Anterior cingulate cortex (tissue), 58 donors: Measurements from ENCODE around the gene CAMK1D.
"Not testable (repeated sequence)": the region's sequence is repeated elsewhere in the genome, so short reads cannot be mapped to it uniquely, and the experiment has no call there.

ENCODE experiments used
- DNase-seq, 58 donors: peaks; one replicate each; lab custom pipeline; 2025; lab: John Stamatoyannopoulos, UW

CAMK1D gene

DNA sequence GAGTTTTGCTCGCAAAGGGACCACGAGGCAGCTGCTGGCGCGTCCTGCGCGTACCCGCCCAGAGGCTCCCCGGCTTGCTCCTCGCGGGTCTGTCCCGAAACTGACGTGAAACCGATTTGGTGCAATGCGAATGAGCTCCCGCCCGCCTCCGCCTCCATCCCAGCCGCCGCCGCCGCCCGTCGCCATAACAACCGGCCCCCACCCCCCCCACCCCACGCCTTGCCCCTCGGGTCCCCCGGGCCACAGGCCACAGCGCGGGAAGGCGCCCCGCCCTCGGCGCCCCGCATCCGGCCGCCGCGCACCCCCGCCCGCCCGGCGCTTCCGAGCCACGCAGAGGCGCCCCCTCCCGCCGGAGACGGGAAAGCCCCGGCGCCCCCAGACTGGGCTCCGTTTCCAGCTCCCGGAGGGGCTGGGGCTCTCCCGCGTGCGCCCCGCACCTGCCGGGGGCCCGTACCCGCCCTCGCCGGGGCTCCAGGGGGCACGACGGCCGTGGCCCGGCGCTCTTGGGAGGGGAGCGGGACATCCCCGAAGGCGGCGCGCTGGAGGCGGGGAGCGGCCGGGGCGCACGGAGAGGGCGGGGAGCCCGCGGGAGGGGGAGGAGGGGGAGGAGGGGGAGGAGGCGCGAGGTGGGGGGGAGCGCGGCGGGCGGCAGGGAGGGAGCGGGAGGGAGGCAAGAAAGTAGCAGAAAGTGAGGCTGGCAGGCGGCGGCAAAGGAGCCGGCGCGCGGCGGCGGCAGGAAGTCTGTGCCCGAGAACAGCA lies at the start of gene CAMK1D:
Gene CAMK1D, plus strand, starts transcription at position 678 of the 759 bp plus-strand sequence.
- DNase-seq: peak in 53 of 58 donors; percentile 26 to 82 (median 66)

DNA sequence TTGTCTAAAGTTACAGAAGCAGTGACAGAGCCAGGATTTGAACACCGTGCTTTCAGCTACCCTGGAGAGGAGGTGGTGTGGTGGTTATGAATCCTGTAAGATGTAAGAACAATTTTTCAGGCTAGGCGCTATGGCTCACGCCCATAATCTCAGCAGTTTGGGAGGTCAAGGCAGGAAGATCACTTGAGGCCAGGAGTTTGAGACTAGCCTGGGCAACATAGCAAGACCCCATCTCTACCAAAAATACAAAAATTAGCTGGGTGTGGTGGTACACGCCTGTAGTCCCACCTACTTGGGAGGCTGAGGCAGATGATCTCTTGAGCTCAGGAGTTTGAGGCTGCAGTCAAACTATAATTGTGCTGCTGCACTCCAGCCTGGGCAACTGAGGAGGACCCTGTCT lies 48.3 kb upstream of the CAMK1D start:
- not testable (repeated sequence) for DNase-seq

DNA sequence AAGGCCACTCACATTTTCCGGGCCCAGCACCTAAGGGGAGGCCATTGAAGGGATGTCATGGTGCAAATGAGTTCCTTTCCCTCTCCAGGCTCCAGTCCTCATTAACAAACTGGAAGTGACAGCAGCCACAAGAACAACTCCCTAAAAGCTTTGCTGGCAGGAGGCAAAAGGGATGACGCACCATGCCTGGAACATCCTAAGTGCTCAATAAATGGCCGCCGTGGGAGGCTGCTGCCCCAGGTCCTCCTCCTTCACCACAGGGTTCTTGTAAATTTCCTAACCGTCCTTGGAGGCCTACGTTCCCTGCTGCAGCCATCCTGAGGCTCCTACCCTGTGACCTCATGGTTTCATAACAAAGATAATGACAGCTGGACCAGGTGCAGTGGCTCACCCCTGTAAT lies 41.3 kb upstream of the CAMK1D start:
- no peak for DNase-seq

DNA sequence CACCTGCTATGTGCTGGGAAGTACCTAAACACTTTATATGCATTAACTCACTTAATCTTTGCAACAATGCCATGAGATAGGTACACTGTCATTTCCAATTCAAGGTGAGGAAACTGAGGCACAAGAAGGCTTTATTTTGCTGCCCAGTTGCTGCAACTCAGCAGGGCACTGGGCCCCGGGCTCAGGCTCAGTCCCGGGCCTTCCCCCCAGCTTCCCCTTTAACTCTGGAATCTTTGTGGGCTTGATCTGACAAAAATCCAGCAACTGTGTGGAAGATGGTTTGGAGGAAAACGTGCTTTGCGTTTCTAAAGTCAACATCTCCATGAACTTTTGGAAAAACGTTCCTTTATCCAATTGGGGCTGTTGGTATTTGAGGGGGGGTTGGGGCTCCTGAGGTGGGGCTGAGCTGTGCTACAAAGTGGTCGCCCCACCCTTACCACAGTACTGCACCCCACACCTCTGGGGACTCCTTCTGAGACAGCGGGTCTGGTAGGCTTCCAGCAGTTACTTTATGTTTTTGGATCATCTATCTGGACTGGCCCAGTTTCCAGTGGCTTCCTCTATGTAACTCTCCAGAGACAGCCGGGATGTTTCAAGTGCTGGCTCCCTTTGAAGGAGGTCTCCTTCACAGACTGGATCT lies 40.5 kb upstream of the CAMK1D start:
- no peak for DNase-seq

DNA sequence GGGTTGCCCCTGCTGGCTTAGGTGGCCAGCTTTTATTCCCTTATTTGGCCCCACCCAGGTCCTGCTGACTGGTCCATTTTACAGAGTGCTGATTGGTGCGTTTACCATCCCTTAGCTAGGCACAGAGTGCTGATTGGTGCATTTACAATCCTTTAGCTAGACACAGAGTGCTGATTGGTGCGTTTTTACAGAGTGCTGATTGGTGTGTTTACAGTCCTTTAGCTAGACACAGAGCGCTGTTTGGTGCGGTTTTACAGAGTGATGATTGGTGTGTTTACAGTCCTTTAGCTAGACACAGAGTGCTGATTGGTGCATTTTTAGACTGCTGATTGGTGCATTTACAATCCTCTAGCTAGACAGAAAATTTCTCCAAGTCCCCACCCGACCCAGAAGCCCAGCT lies 39.6 kb upstream of the CAMK1D start:
- not testable (repeated sequence) for DNase-seq

DNA sequence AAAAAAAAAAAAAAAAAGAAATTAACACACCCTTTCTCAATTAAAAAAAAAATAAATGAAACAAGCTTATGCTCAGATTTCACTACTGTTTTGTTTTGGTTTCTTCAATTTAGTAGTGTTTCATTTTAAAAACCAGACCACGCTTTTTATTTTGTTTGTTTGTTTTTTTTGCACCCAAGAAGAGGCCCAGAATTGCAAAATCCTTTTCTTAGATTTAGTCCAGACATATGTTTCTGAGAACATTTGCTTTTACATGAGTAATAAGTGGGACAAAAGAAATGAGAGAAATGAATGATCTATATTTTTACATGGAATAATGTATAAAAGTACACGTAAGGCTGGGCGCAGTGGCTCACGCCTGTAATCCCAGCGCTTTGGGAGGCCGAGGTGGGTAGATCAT lies 34.5 kb upstream of the CAMK1D start:
- no peak for DNase-seq

DNA sequence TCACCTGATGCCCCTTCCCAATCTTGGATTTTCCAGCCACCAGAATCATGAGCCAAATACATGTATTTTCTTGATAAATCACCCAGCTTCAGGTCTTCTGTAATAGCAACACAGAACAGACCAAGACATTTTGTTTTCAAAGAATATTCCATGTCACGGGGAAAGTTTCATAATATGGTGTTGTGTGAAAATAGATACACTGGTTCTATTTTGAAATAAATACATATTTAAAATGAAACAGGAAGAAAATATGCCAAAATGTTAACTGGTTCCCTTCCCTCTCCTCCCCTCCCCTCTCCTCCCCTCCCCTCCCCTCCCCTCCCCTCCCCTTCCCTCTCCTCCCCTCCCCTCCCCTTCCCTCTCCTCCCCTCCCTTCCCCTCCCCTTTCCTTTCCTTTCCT lies 30.3 kb upstream of the CAMK1D start:
- no peak for DNase-seq

DNA sequence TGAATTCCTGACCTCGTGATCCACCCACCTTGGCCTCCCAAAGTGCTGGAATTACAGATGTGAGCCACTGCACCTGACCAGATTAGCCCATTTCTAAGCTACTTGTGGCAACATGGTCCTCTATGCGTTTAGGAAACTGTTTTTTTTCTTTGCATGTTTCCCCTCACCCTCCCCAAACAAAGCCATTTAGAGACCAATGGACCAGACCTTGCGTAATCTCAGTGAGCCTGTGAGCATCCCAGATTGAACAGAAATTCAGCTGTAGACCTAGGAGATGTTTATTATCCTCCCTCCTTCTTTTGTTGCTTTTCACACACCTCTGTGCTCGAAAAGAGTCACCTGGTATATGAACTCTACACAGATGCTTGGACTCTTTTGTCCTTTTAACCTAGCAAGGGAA lies 28.5 kb upstream of the CAMK1D start:
- no peak for DNase-seq

DNA sequence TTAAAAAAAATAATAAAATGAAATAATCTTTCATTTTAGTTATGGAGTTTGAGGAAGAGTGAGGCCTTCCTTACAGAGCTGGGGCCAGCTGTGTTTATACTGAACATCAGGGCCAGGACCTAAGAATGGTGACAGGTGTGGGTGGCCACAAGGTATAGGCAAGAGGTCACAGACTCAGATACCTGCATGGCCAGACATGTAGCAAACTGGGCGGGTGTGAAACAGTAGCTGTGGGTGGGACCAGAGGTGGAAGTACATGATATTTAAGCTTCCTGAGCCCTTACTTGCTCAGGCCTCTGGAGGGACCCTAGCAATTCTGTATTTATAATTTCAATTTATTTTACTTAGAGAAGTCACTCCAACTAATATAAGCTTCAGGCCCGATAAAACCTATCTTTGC lies 27.7 kb upstream of the CAMK1D start:
- DNase-seq: no peak

DNA sequence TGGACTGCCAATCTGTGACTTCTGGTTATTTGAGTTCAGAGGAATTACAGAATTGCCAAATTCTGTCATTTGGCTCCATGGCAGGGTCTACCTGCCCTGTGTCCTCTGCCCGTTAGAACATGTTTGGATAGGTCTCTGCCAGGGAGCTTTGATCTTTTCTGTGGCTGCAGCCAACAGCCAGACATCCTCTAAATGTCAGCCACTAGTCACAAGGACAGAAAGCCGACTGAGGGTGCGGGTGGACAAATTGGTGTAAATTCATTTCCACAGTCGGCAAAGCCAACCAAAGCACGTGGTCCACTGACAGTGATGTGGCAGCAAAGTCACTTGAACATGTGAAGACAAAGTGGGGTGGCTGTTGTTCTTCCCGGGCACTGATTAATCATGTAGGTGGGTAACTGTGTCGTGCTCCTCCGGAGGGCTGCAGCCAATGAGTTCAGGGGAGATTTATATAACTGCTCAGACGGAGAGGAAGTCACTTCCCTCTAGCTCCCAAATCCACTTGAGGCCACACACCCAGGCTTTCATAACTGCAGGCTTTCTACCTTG lies 26.7 kb upstream of the CAMK1D start:
- peak in 3 of 58 donors; percentile 10 to 41 (median 22) for DNase-seq

DNA sequence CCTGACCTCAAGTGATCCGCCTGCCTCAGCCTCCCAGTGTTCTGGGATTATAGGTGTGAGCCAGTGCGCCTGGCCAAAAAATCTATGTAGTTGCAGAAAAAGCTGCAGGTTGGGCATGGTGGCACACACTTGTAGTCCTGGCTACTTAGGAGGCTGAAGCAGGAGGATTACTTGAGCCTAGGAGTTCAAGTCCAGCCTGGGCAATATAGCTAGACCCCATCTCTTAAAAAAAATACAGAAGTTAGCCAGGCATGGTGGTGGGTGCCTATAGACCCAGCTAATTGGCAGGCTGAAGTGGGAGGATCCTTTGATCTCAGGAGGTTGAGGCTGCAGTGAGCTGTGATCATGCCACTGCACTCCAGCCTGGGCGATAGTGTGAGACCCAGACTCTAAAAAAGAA lies 24.8 kb upstream of the CAMK1D start:
- DNase-seq: no peak

DNA sequence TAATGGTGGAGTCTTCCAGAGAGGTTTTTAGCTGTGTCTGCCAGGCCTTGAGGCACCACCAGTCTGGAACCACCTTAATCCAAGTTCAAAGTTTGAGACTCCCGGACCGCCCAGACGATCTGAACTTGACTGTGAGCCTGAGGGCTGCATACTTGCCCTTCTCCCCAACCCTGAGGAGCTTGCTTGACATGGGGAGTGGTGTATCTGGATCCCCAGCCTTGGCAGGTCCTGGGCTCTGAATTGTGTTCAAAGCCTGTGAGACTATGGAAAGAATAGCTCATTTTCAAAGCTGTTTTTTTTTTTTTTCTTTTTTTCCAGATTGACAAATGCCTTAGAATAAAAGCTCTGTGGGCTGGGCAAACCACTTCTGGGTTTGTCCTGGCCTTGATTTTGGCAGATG lies 22.3 kb upstream of the CAMK1D start:
- no peak for DNase-seq

DNA sequence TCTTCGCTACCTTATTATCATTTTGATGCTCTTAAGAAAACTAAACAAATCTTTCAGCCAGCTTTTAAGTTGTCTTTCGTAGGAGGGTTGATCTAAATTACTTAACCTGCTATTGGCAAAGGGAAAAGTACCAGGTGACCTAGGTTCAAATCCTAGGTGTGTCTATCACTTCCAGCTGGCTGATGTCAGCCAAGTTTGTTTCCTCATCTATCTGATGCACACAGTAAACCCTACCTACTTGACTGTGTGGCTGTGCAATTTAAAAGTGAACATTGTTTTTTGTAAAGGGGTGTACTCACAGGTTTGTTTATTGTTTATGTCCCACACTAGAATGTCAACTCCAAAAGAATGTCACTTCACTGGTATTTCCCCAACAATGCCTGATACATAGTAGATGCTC lies 21.9 kb upstream of the CAMK1D start:
- DNase-seq: no peak

DNA sequence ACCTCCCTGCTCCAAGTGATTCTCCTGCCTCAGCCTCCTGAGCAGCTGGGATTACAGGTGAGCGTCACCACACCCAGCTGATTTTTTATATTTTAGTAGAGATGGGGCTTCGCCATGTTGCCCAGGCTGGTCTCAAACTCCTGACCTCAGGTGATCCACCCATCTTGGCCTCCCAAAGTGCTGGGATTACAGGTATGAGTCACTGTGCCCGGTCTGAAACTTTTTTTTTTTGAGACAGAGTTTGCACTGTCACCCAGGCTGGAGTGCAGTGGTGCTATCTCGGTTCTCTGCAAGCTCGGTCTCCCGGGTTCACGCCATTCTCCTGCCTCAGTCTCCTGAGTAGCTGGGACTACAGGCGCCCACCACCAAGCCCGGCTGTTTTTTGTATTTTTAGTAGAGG lies 21.0 kb upstream of the CAMK1D start:
- not testable (repeated sequence) for DNase-seq

DNA sequence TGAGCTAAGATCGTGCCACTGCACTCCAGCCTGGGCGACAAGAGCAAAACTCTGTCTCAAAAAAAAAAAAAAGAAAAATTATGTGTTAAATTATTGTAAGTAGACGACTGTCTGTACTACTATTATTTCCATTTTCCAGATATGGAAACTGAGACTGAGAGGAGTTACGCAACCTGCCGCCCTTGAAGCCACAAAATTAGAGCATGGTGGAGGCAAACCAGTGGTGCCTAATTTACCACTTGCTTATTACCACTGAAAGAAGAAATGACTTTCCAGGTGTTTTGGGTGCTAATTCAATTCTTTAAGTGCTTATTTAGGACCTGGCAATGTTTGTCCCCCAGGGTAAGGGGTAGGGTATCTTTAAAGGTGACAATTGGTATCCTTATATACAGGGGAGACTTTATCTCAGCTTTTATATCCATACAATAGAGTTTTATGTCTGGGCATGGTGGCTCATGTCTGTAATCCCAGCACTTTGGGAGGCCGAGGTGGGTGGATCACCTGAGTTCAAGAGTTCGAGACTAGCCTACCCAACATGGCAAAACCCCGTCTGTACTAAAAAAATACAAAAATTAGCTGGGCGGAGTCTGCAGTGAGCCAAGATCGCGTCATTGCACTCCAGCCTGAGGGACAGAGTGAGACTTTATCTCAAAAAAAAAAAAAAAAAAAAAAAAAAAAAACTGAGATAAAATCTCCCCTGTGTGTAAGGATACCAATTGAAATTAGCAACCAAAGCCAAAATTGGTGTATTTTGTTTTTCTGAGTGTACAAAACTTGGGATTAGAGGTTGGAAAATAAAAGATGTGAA lies 16.6 kb upstream of the CAMK1D start:
- no peak for DNase-seq

DNA sequence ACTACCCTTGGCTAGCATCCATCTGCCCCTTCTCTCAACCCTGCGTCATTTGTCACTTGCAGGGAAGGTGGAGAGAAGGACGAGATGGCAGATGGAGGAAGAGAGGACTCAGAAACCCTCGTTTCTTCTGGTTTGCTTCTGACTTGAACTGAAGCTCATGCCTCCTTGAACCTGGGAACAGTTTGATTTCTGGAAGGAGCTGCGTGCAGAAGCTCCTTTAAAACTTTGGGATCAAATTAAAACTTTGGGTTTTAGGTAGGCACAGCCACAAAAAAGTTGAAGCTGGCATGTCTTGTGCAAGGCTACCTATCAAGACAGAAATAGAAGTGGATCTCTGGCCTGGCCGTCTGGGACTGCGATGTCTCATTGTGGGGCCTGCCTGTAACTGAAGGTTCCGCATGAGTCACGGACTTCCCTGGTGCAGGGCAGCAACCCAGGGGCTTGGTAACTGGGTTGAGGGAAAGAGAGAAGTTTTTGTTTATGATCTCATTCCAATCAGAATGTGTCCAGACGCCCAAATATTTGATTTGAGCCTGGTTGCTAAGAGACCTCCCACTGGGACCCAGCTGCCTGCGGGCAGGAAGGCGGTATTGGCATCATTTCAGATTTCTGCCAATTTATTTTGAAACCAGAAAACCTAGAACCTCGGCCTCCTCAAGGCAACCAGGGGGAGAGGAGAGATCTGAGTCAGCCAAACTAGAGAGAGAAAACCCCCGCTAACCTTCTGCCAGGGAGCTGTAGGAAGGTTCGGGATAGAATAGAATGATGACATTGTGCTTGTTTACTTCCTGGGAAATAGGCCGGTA lies 15.8 kb upstream of the CAMK1D start:
- DNase-seq: peak in 11 of 58 donors; percentile 4 to 57 (median 25)

DNA sequence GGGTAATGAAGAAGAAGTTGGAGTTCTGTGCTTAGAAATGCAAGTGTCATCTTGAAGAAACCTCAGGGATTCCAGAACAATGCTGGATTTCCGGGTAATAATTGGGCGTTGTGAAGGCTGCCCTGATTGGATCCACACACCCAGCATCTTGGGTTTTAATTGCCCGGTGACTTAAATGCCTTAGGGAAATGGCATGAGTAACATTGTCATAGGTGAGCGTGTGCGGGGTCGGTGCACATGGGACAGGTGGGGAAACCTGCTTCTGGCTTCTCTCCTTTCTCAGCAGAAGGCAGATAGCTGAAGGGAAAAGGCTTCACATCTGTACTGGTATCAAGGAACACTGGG lies 15.2 kb upstream of the CAMK1D start:
- DNase-seq: no peak

DNA sequence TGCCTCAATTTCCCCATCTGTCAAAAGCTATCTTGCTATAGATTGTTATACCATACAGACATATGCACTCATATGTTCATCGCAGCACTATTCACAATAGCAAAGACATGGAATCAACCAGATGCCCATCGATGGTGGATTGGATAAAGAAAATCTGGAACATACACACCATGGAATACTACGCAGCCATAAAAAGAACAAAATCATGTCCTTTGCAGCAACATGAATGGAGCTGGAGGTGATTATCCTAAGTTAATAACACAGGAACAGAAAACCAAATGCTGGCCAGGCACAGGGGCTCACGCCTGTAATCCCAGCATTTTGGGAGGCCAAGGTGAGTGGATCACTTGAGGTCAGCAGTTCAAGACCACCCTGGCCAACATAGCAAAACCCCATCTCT lies 14.2 kb upstream of the CAMK1D start:
- not testable (repeated sequence) for DNase-seq

DNA sequence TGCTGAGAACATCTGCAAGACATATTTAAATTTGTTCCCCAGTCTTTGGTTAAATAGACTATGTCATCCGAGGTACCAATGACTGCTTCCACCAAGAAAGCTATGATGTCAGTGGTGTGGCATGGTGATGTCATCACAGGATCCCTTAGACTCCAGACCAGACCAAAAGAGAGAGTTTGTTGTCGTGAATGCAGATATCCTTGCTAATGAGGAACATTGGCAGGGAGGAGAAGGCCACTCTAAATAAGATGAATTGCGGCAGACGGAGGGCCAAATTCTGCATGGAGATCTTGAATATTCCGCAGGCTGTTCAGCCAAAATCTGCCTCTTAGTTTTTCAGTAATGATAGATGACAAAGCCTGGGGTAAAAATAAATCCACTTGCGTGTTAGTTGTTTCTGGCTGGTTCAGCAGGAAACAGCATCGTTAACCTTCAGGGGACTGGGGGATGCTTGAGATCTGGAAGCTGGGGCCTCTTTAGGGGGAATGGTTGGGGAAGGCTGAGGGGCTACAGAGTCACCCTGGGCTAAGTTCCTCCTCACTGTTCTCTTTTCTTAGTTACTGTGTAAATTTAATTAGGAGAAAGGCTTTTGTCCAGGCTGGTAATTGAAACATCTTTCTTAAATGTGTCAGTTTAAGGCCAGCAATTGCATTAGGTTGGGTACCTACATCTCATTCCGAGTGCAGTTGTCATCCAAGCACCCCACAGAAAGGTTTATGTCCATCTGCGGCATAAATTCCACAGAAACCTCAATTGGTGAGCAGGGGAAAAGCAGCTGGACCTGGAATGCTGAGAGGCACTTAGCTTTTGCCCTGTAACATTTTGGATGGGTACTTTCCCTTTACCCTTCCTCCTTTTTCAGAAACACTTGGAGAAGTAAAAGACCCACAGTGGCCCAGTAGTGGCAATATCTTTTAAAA lies 11.6 kb upstream of the CAMK1D start:
- DNase-seq: peak in 3 of 58 donors; percentile 25 to 46 (median 44)
